KMS-11 (cell line): Measurements from ENCODE around the gene TP53TG5.

ENCODE experiments used
- H2AFZ ChIP-seq: fragments of 200-600 bp; sonication (generic); 2 replicates; pipeline ENCODE4 v1.6.1; 2016; ENCODE audit warnings: antibody characterized with exemption, mixed run types, low read depth
- H3K27ac ChIP-seq: fragments of 200-600 bp; sonication (generic); 2 replicates; pipeline ENCODE4 v1.6.1; 2016; ENCODE audit warnings: mild to moderate bottlenecking, mixed run types
- H3K27me3 ChIP-seq: fragments of 200-600 bp; sonication (generic); 2 replicates; pipeline ENCODE4 v1.6.1; 2017; ENCODE audit warnings: mild to moderate bottlenecking, low read depth, mixed run types, moderate library complexity; ENCODE audit not compliant: insufficient read depth
- H3K36me3 ChIP-seq: fragments of 200-600 bp; sonication (generic); 2 replicates; pipeline ENCODE4 v1.6.1; 2017; ENCODE audit warnings: mild to moderate bottlenecking, mixed run types; ENCODE audit not compliant: insufficient read depth
- H3K4me1 ChIP-seq: fragments of 200-600 bp; sonication (generic); 2 replicates; pipeline ENCODE4 v1.6.1; 2016; ENCODE audit warnings: mild to moderate bottlenecking, low read depth, mixed run types; ENCODE audit not compliant: poor library complexity, severe bottlenecking
- H3K4me2 ChIP-seq: fragments of 200-600 bp; sonication (generic); 2 replicates; pipeline ENCODE4 v1.7.0; 2016; ENCODE audit warnings: mild to moderate bottlenecking, mixed run types
- H3K4me3 ChIP-seq: fragments of 200-600 bp; sonication (generic); IDR thresholded peaks from 2 replicates; pipeline ENCODE4 v1.6.1; 2017; ENCODE audit warnings: low read depth, low read length, mixed read lengths; ENCODE audit not compliant: insufficient read depth
- H3K79me2 ChIP-seq: fragments of 200-600 bp; sonication (generic); 2 replicates; pipeline ENCODE4 v1.6.1; 2016; ENCODE audit warnings: low read depth, mixed run types; ENCODE audit not compliant: insufficient read depth
- H3K9ac ChIP-seq: fragments of 200-600 bp; sonication (generic); 2 replicates; pipeline ENCODE4 v1.6.1; 2016; ENCODE audit warnings: mild to moderate bottlenecking, mixed run types
- H4K20me1 ChIP-seq: fragments of 200-600 bp; sonication (generic); 2 replicates; pipeline ENCODE4 v1.6.1; 2016; ENCODE audit warnings: mild to moderate bottlenecking, mixed run types; ENCODE audit not compliant: insufficient read depth
- TF ChIP-seq, protein P1 (sequence below): fragments of 200-600 bp; sonication (generic); conservative IDR thresholded peaks from 2 replicates; pipeline ENCODE4 v1.6.1; 2017; ENCODE audit warnings: low read depth, mild to moderate bottlenecking, antibody characterized with exemption, low read length, moderate library complexity, mixed read lengths

Gene TP53TG5

GRCh38 chr20:45378191-45378590, at the start of gene TP53TG5:
Gene TP53TG5, minus strand, starts transcription at chr20:45378325. Its CDS starts 89 bp downstream, at chr20:45378236.
- Histone ChIP-seq H3K4me1 (peaks cover 35% of the 10 kb centered on the region), H3K36me3 (no peaks in the 10 kb centered on the region)

DNA sequence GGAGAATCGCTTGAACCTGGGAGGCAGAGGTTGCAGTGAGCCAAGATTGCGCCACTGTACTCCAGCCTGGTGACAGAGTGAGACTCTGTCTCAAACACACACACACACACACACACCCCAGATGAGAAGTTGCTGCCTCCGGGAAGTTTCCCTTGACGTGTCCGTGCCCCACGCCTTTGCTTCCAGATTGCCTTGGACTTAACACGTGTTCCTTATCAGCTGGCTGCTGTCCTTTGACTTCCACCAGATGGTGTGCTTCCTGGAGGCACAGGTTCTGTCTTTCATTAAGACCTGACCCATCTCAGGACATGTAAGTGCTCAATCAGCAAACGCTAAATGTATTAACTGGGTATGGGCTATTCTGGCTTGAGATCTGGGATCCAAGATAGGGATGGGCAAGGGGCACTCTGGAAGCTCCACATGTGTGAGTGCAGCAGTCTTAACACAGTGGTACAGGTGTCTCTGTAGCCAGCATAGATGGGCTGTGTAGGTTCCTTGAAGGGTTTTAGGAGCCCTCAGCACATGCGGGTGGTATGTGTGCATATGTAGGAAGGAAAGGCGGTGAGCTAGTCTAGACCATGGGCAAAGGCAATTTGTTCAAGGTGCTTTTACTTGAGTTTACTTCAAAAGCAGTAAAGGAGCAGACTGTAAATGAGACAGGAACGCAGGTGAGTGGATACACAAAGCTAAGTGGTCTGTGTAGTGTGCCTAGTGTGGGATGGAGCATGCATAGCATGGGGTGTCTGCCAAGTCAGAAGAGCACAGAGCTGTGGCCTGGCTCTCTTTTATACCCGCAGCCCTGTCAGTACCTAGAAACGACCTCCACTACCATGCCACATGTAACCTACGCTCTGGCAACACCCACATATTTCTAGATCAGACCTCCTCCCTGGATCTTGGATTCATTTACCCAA, 49.4 kb upstream of the TP53TG5 start:
- H3K79me2 ChIP-seq = no peaks in the 10 kb centered on the region
- H4K20me1 ChIP-seq = no peaks in the 10 kb centered on the region
- no peak overlapping the region for H3K27ac ChIP-seq
- H3K4me3 ChIP-seq = no peak overlapping the region
- H3K27me3 ChIP-seq = no peaks in the 10 kb centered on the region
- TF ChIP-seq, protein P1, sequence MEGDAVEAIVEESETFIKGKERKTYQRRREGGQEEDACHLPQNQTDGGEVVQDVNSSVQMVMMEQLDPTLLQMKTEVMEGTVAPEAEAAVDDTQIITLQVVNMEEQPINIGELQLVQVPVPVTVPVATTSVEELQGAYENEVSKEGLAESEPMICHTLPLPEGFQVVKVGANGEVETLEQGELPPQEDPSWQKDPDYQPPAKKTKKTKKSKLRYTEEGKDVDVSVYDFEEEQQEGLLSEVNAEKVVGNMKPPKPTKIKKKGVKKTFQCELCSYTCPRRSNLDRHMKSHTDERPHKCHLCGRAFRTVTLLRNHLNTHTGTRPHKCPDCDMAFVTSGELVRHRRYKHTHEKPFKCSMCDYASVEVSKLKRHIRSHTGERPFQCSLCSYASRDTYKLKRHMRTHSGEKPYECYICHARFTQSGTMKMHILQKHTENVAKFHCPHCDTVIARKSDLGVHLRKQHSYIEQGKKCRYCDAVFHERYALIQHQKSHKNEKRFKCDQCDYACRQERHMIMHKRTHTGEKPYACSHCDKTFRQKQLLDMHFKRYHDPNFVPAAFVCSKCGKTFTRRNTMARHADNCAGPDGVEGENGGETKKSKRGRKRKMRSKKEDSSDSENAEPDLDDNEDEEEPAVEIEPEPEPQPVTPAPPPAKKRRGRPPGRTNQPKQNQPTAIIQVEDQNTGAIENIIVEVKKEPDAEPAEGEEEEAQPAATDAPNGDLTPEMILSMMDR = no peak
- no peak overlapping the region for H2AFZ ChIP-seq
- H3K9ac ChIP-seq = no peak overlapping the region
- H3K4me1 ChIP-seq = no peaks in the 10 kb centered on the region
- H3K36me3 ChIP-seq = 0 out of 2 replicates have a peak, but pooled peaks cover 2% of the 10 kb centered on the region
- H3K4me2 ChIP-seq = no peak overlapping the region

More at GRCh38 chr20:45378191-45378590, at the start of gene TP53TG5:
- TF ChIP-seq, protein P1 = no peak
- Histone ChIP-seq H2AFZ (no peak within 1 kb of the TSS), H4K20me1 (no peaks in the 10 kb centered on the region), H3K4me3 (no peak within 1 kb of the TSS), H3K27me3 (no peaks in the 10 kb centered on the region), H3K79me2 (no peaks in the 10 kb centered on the region), H3K9ac (no peak within 1 kb of the TSS), H3K27ac (no peak within 1 kb of the TSS), H3K4me2 (no peak within 1 kb of the TSS)

- Histone ChIP-seq H3K4me3 (no peak overlapping the region), H4K20me1 (no peaks in the 10 kb centered on the region), H3K9ac (no peak overlapping the region), H3K27ac (no peak overlapping the region), H2AFZ (no peak overlapping the region), H3K4me1 (no peaks in the 10 kb centered on the region), H3K4me2 (no peak overlapping the region), H3K36me3 (0 out of 2 replicates have a peak, but pooled peaks cover 2% of the 10 kb centered on the region), H3K79me2 (no peaks in the 10 kb centered on the region), H3K27me3 (no peaks in the 10 kb centered on the region)
- TF ChIP-seq, protein P1 = no peak
Observed at GRCh38 chr20:45426320-45427016, 48.3 kb upstream of the TP53TG5 start.

- H4K20me1 ChIP-seq = no peaks in the 10 kb centered on the region
- no peaks in the 10 kb centered on the region for H3K4me1 ChIP-seq
- no peak overlapping the region for H2AFZ ChIP-seq
- no peaks in the 10 kb centered on the region for H3K27me3 ChIP-seq
- TF ChIP-seq, protein P1 = no peak
- no peaks in the 10 kb centered on the region for H3K79me2 ChIP-seq
- H3K27ac ChIP-seq = no peak overlapping the region
- H3K36me3 ChIP-seq = peaks cover 3% of the 10 kb centered on the region; the same call in 1 of the 2 replicates
- no peak overlapping the region for H3K4me3 ChIP-seq
- no peak overlapping the region for H3K4me2 ChIP-seq
- no peak overlapping the region for H3K9ac ChIP-seq
Observed at GRCh38 chr20:45425561-45425960, 47.4 kb upstream of the TP53TG5 start.
